ENCODE data around the gene SLC35C1. TPM values are rescaled to one million over a fixed set of nuclear protein-coding genes. Genes with fewer than 3 reads are reported as not detected.

SLC35C1 gene
- total and polyA plus RNA-seq, 2 donors (not counting 3 experiments of a cell fraction or from before 2014, with no cell fraction given): 8.5 to 19.8 TPM

DNA sequence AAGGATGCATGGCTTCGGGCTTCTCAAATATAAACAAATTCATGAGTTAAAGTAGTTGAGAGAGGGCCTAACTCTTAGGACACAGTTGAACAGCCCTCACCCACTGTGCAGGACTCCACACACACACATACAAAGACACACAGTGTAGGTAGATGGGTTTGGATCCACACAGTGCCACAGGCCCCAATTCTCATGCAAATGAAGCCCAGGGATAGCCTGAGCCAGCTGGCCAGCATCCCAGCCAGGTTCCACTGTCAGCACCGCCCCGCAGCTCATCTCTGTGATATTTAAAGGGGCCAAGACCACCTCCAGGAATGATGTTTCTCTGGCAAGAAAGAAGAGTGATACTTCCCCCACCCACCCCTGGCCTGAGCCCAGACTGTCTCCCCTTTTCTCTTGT lies 11.7 kb downstream of the SLC35C1 start:
- Histone ChIP-seq H3K9me1 (replicated peaks; ENCODE audit: control insufficient read depth, extremely low read depth, insufficient read depth, low read length) (no peaks in the 10 kb centered on the region), H3K79me2 (ENCODE audit: control insufficient read depth, insufficient read depth, low read length) (no peaks in the 10 kb centered on the region), H3K9me3 (replicated peaks; ENCODE audit: control insufficient read depth, insufficient read depth, low read length) (no peaks in the 10 kb centered on the region), H3K4me3 (replicated peaks in 1 of 3; ENCODE audit: insufficient read depth in 1 of 3, low read depth in 1 of 3, low read length in 3 of 3) (no peak overlapping the region), H3K36me3 (ENCODE audit: control insufficient read depth in 2 of 2, extremely low read depth in 1 of 2, insufficient read depth in 2 of 2, low read length in 2 of 2) (peaks cover 2 to 8% of the 10 kb centered on the region in 2 experiments), H3K27ac (ENCODE audit: insufficient read depth, low read depth, low read length) (no peak overlapping the region), H3K9ac (replicated peaks; ENCODE audit: extremely low read depth, insufficient read depth, low read length) (no peak overlapping the region), H3K27me3 (ENCODE audit: control insufficient read depth in 2 of 2, insufficient read depth in 2 of 2, low read length in 2 of 2) (no peaks in the 10 kb centered on the region), H4K20me1 (replicated peaks; ENCODE audit: control insufficient read depth, extremely low read depth, insufficient read depth, low read length) (no peaks in the 10 kb centered on the region), H3K4me2 (ENCODE audit: insufficient read depth, low read length) (no peak overlapping the region), H3K4me1 (ENCODE audit: control insufficient read depth, extremely low read depth, insufficient read depth, low read length) (no peaks in the 10 kb centered on the region), H2AFZ (ENCODE audit: low read depth, low read length) (no peak overlapping the region)
- intact Hi-C loops (cut with micrococcal nuclease) (no loop called here), dilution Hi-C loops (cut with MboI; ENCODE audit: extremely low pct_ligation_motif_present, low sequenced_read_pairs) (no loop called here)
- DNase-seq (ENCODE audit: low read depth, low spot score) (no peak), FAIRE-seq (no peak)
- BruUV-seq (replicated peaks): no TSS peak
- CTCF ChIA-PET: interaction anchor here (0.8 to 1.3 kb wide), 2 partner anchors 11 to 17 kb away, joined by 3 to 5 read pairs; partner anchors contain the start of gene SLC35C1
- TF ChIP-seq POLR2AphosphoS5 (IDR thresholded peaks at IDR 0.05; ENCODE audit: insufficient read depth, low read depth, low read length) (no peak), JUN (IDR thresholded peaks at IDR 0.05; ENCODE audit: borderline replicate concordance, insufficient read depth, insufficient read length, low read depth) (no peak), EZH2 (IDR thresholded peaks at IDR 0.05; ENCODE audit: borderline replicate concordance, low read depth, low read length, severe bottlenecking) (no peak), GATA2 (IDR thresholded peaks at IDR 0.05; ENCODE audit: insufficient read depth, insufficient read length, low read depth, low read length) (no peak), FOS (IDR thresholded peaks at IDR 0.05; ENCODE audit: borderline replicate concordance, insufficient read depth, low read length) (no peak), MYC (IDR thresholded peaks at IDR 0.05; ENCODE audit: low read depth, low read length) (no peak), POLR2A (IDR thresholded peaks at IDR 0.05; ENCODE audit: low read depth, low read length) (no peak)
- TF ChIP-seq, protein P1, sequence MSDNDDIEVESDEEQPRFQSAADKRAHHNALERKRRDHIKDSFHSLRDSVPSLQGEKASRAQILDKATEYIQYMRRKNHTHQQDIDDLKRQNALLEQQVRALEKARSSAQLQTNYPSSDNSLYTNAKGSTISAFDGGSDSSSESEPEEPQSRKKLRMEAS (IDR thresholded peaks at IDR 0.05; ENCODE audit: insufficient read depth, insufficient read length): no peak
- TF ChIP-seq, protein P2, sequence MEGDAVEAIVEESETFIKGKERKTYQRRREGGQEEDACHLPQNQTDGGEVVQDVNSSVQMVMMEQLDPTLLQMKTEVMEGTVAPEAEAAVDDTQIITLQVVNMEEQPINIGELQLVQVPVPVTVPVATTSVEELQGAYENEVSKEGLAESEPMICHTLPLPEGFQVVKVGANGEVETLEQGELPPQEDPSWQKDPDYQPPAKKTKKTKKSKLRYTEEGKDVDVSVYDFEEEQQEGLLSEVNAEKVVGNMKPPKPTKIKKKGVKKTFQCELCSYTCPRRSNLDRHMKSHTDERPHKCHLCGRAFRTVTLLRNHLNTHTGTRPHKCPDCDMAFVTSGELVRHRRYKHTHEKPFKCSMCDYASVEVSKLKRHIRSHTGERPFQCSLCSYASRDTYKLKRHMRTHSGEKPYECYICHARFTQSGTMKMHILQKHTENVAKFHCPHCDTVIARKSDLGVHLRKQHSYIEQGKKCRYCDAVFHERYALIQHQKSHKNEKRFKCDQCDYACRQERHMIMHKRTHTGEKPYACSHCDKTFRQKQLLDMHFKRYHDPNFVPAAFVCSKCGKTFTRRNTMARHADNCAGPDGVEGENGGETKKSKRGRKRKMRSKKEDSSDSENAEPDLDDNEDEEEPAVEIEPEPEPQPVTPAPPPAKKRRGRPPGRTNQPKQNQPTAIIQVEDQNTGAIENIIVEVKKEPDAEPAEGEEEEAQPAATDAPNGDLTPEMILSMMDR (IDR thresholded peaks at IDR 0.05; ENCODE audit: extremely low read depth in 1 of 2, insufficient read depth in 1 of 2, low read depth in 1 of 2, low read length in 2 of 2): no peak
- POLR2A ChIA-PET: no interaction called here
